HFFc6 (cell line): ENCODE results near the gene TMCO4. TPM values are rescaled to one million over a fixed set of nuclear protein-coding genes. Genes with fewer than 3 reads are reported as not detected.

Experiments used
- DNase-seq: peaks from one replicate; pipeline ENCODE4 v3.0.0-alpha.2; 2018
- H3K27ac Mint-ChIP-seq: 2 replicates; pipeline ENCODE4 v1.8.0; 2020; ENCODE audit warnings: mild to moderate bottlenecking, mixed read lengths
- H3K27me3 Mint-ChIP-seq: 2 replicates; pipeline ENCODE4 v1.8.0; 2021; ENCODE audit warnings: mild to moderate bottlenecking, moderate library complexity, mixed read lengths; ENCODE audit not compliant: insufficient read depth
- H3K36me3 Mint-ChIP-seq: 2 replicates; pipeline ENCODE4 v1.8.0; 2021; ENCODE audit warnings: low read depth, mixed read lengths
- H3K4me1 Mint-ChIP-seq: 2 replicates; pipeline ENCODE4 v1.8.0; 2020; ENCODE audit warnings: low read depth, mixed read lengths
- H3K4me3 Mint-ChIP-seq: 2 replicates; pipeline ENCODE4 v1.8.0; 2020; ENCODE audit warnings: mild to moderate bottlenecking, moderate library complexity, mixed read lengths
- H3K9me3 Mint-ChIP-seq: 2 replicates; pipeline ENCODE4 v1.8.0; 2020; ENCODE audit warnings: mild to moderate bottlenecking, mixed read lengths
- CTCF ChIP-seq: fragments of 200-600 bp; sonication (generic); IDR thresholded peaks from 2 replicates; pipeline ENCODE4 v1.5.0; 2021; ENCODE audit warnings: antibody characterized with exemption, mild to moderate bottlenecking
- total RNA-seq, 6 experiments: library from RNA; stranded (reverse); fragmentation: NEBNext Ultra II Directional; extraction: Animal tissue kit (Norgen Biotek cat#: 25700); gene quantifications; 2 replicates in 1 of 6; 3 replicates in 5 of 6; pipeline ENCODE4 v1.2.3, GENCODE V29; 2021

TMCO4 gene
- total RNA-seq, 6 experiments from 2014 or later = 17.4 to 30.6 (median 27.8) TPM

DNA sequence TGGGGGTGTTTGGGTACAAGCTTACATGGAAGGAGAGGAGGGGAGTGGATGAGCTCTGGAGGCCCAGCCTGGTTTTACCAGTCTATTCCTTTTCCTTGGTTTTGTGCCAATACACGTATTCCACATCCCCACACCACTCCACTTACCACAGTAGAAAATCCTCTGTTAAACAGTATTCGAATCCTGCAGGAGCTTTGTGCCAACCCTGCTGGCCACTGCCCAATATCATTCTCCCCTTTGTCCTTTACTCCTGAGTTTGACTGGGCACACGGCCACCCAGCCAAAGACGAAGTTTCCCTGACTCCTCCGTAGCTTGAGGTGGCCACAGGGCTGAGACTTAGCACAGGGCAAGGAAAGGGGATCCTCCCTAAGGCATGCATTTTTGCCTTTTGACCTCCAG is 61.6 kb downstream of the TMCO4 start:
- Mint-ChIP-seq H3K4me1 (peaks cover 49% of the 10 kb centered on the region), H3K9me3 (peaks cover 8% of the 10 kb centered on the region), H3K27me3 (peaks cover 2% of the 10 kb centered on the region; the same call in 1 of the 2 replicates), H3K36me3 (peaks cover 55% of the 10 kb centered on the region), H3K27ac (no peak overlapping the region), H3K4me3 (no peak overlapping the region)
- no peak for TF ChIP-seq CTCF
- no peak for DNase-seq

GRCh38 chr1:19737104-19737825 is 62.5 kb downstream of the TMCO4 start:
- no peak for DNase-seq
- peaks cover 61% of the 10 kb centered on the region for H3K36me3 Mint-ChIP-seq
- H3K4me3 Mint-ChIP-seq = no peak overlapping the region
- peaks cover 8% of the 10 kb centered on the region for H3K9me3 Mint-ChIP-seq
- H3K4me1 Mint-ChIP-seq = peaks cover 49% of the 10 kb centered on the region
- TF ChIP-seq CTCF = peak; percentile 42; the same call in 1 of the 2 replicates
- 0 out of 2 replicates have a peak overlapping the region, but pooled peaks have one; percentile 93 for H3K27ac Mint-ChIP-seq
- H3K27me3 Mint-ChIP-seq = peaks cover 2% of the 10 kb centered on the region; the same call in 1 of the 2 replicates

- Mint-ChIP-seq H3K27ac (peak overlapping the region; percentile 93), H3K4me1 (peaks cover 49% of the 10 kb centered on the region), H3K27me3 (peaks cover 2% of the 10 kb centered on the region; the same call in 1 of the 2 replicates), H3K4me3 (peak overlapping the region; percentile 58), H3K36me3 (peaks cover 68% of the 10 kb centered on the region), H3K9me3 (peaks cover 14% of the 10 kb centered on the region)
- no peak for TF ChIP-seq CTCF
- DNase-seq = peak; percentile 98
Observed at GRCh38 chr1:19735440-19736127, 64.1 kb downstream of the TMCO4 start.

DNA sequence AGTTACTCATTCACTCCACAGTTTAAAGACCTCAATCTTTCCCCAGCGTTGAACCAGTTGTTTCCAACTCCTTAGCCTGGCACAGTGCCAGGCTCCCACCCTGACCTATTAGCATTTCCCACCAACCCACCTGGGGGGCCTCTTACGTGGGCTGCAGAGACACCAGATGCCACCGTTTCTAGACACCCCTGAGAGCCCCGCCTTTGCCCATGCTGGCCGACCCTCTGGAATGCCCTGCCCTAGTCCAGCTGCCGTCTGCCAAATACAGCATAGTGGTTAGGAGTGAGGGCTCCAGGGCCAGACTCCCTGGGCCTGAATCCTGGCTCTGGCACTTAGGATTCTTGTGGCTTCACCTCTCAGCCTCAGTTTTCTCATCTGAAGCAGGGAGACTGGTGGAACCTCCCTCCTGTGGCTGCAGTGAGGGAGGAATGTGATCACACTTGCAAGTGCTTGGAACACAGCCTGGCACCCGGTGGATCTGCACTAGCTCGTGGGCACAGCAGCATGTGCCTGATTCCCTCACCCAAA is 65.2 kb downstream of the TMCO4 start:
- peak overlapping the region; percentile 93 for H3K27ac Mint-ChIP-seq
- H3K4me3 Mint-ChIP-seq = peak overlapping the region; percentile 58; the same call in 1 of the 2 replicates
- H3K27me3 Mint-ChIP-seq = peaks cover 2% of the 10 kb centered on the region; the same call in 1 of the 2 replicates
- H3K4me1 Mint-ChIP-seq = peaks cover 49% of the 10 kb centered on the region
- DNase-seq = peak; percentile 30
- H3K36me3 Mint-ChIP-seq = peaks cover 66% of the 10 kb centered on the region
- peaks cover 22% of the 10 kb centered on the region for H3K9me3 Mint-ChIP-seq
- no peak for TF ChIP-seq CTCF

DNA sequence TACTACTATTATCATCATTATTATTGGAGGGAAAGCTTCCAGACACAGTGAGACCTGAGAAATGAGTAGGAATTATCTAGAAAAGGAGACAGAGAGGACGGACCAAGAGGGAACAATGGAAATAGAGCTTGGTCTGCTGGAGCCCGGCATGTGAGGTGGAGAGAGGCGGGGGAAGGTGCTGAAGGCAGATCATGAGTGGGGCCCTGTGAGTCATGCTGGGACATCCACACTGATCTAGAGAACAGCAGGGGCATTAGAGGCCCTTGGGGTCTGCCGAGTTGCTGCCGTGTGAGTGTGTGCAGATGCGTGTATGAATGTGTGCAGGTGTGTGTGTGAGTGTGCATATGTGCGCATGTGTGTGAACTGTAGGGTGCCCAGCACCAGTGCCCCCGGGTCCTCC is 65.7 kb downstream of the TMCO4 start:
- no peak for DNase-seq
- Mint-ChIP-seq H3K4me3 (no peak overlapping the region), H3K4me1 (peaks cover 49% of the 10 kb centered on the region), H3K27me3 (peaks cover 2% of the 10 kb centered on the region; the same call in 1 of the 2 replicates), H3K36me3 (peaks cover 62% of the 10 kb centered on the region), H3K27ac (peak overlapping the region; percentile 1; the same call in 1 of the 2 replicates), H3K9me3 (peaks cover 22% of the 10 kb centered on the region)
- no peak for TF ChIP-seq CTCF
